Measurements from ENCODE around the gene XRCC4. TPM values are rescaled to one million over a fixed set of nuclear protein-coding genes. Genes with fewer than 3 reads are reported as not detected.

XRCC4 gene
- polyA plus RNA-seq, 1 of the 3 experiments (the other 2 are of a cell fraction) = 1.8 TPM

GRCh38 chr5:83142526-83142925 is 65.2 kb downstream of the XRCC4 start:
- H4K20me1 ChIP-seq (ENCODE audit: insufficient read depth) = no peaks in the 10 kb centered on the region
- no peaks in the 10 kb centered on the region for H3K79me2 ChIP-seq (ENCODE audit: insufficient read depth)
- ChIA-PET CTCF (no interaction called here), POLR2A (no interaction called here)
- H3F3A ChIP-seq (replicated peaks; ENCODE audit: insufficient read depth) = no peaks in the 10 kb centered on the region
- no peak for DNase-seq
- WGBS (ENCODE audit: low lambda C conversion rate) = 70% methylated on average over 2 of the region's 2 CpGs
- H3K36me3 ChIP-seq (replicated peaks in 1 of 2; ENCODE audit: control insufficient read depth in 1 of 2, insufficient read depth in 2 of 2, low read length in 1 of 2) = no peaks in the 10 kb centered on the region
- H3K9me3 ChIP-seq = no peaks in the 10 kb centered on the region
- no peaks in the 10 kb centered on the region for H3K27me3 ChIP-seq (ENCODE audit: insufficient read depth)
- H3K4me2 ChIP-seq = no peak overlapping the region
- no peak overlapping the region for H2AFZ ChIP-seq (ENCODE audit: low read depth)
- H3K4me3 ChIP-seq (ENCODE audit: low read depth in 2 of 2, low read length in 1 of 2) = no peak overlapping the region
- H3K9ac ChIP-seq = no peak overlapping the region
- no peaks in the 10 kb centered on the region; a peak in 1 of 4 replicates for H3K4me1 ChIP-seq (ENCODE audit: control insufficient read depth in 1 of 2, insufficient read depth in 2 of 2, low read depth in 1 of 2, low read length in 1 of 2)
- no peak overlapping the region for H3K27ac ChIP-seq (ENCODE audit: low read depth in 2 of 2, low read length in 1 of 2)
- no peaks in the 10 kb centered on the region for H3K9me2 ChIP-seq
- TF ChIP-seq RAD21 (IDR thresholded peaks at IDR 0.05; ENCODE audit: low read length) (no peak), POLR2AphosphoS5 (IDR thresholded peaks at IDR 0.05; ENCODE audit: low read depth, low read length) (no peak), TCF12 (IDR thresholded peaks at IDR 0.05) (no peak), REST (IDR thresholded peaks at IDR 0.05; ENCODE audit: low read depth, low read length) (no peak), CTCF (IDR thresholded peaks at IDR 0.05) (no peak), IRF3 (IDR thresholded peaks at IDR 0.05; ENCODE audit: low read depth, low read length) (no peak), USF1 (IDR thresholded peaks at IDR 0.05; ENCODE audit: borderline replicate concordance, low read depth) (no peak), EP300 (IDR thresholded peaks at IDR 0.05; ENCODE audit: borderline replicate concordance in 1 of 2, low read depth in 1 of 2, low read length in 1 of 2) (no peak), CHD2 (IDR thresholded peaks at IDR 0.05; ENCODE audit: low read length, partially characterized antibody) (no peak), SMC3 (IDR thresholded peaks at IDR 0.05; ENCODE audit: low read depth, low read length) (no peak), RCOR1 (IDR thresholded peaks at IDR 0.05; ENCODE audit: low read length) (no peak), GATA2 (CRISPR knock-in tag; IDR thresholded peaks at IDR 0.05) (no peak), MXI1 (IDR thresholded peaks at IDR 0.05; ENCODE audit: low read depth, low read length) (no peak), PBX3 (IDR thresholded peaks at IDR 0.05) (no peak), USF2 (IDR thresholded peaks at IDR 0.05; ENCODE audit: borderline replicate concordance, low read depth, low read length) (no peak), ZBTB33 (IDR thresholded peaks at IDR 0.05; ENCODE audit: borderline replicate concordance, low read depth) (no peak), SIN3A (IDR thresholded peaks at IDR 0.05; ENCODE audit: borderline replicate concordance, low read depth, low read length) (no peak), GABPA (IDR thresholded peaks at IDR 0.05; ENCODE audit: low read depth) (no peak), RFX5 (IDR thresholded peaks at IDR 0.05; ENCODE audit: low read length) (no peak)
